ENCODE results near the gene ZNF831.

The ZNF831 gene

GRCh38 chr20:59194023-59194935, 30.7 kb downstream of the ZNF831 start:
- no peaks in the 10 kb centered on the region for H3K36me3 ChIP-seq (ENCODE audit: control insufficient read depth, insufficient read depth, low read length)
- no peaks in the 10 kb centered on the region for H3K9me3 ChIP-seq (ENCODE audit: control insufficient read depth, low read length)
- no peak overlapping the region for H3K4me3 ChIP-seq (ENCODE audit: low read length)
- H3K4me1 ChIP-seq (ENCODE audit: control insufficient read depth, insufficient read depth, low read length) = no peaks in the 10 kb centered on the region
- H3K27me3 ChIP-seq (ENCODE audit: control insufficient read depth, insufficient read depth, low read length) = no peaks in the 10 kb centered on the region
- H3K9ac ChIP-seq (ENCODE audit: low read length) = no peak overlapping the region

- no peaks in the 10 kb centered on the region for H3K4me1 ChIP-seq (ENCODE audit: control insufficient read depth, insufficient read depth, low read length)
- H3K9me3 ChIP-seq (ENCODE audit: control insufficient read depth, low read length) = no peaks in the 10 kb centered on the region
- H3K9ac ChIP-seq (ENCODE audit: low read length) = no peak overlapping the region
- no peaks in the 10 kb centered on the region for H3K36me3 ChIP-seq (ENCODE audit: control insufficient read depth, insufficient read depth, low read length)
- H3K27me3 ChIP-seq (ENCODE audit: control insufficient read depth, insufficient read depth, low read length) = no peaks in the 10 kb centered on the region
- no peak overlapping the region for H3K4me3 ChIP-seq (ENCODE audit: low read length)
Measured at GRCh38 chr20:59195316-59195993, 31.8 kb downstream of the ZNF831 start.

DNA sequence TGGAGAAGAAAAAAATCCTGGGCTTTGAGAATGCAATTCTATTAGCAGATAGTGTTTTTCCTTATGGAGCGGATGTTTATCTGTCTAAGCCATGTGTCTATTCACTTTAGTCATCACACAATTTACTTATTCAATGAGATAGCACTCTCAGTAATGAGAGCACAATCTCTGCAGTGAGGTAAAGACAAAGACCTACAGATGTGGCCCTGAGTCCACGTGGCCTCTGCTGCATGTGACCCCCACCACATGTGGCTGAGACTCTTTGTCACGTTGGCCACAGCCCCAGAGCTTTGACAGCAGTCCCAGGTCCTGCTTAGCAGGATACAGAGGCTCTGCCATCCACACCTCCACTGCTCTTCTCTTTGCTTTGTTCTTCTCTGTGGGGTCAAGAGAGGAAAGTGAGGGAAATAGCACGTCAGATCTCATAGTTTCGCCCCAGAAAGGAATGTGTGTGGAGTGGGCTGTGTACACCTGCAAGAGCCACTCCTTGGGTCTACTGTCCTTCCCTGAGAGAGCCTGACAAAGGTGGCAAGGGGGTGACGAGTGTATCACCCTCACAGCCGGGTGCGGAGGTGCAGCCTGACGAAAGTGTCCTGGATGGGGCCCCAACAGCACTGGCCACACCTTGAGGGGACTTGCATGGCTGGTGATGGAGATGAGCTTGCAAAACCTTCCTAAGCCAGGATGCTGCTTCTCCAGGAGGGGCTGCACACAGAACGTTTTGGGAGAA, 40.7 kb downstream of the ZNF831 start:
- no peaks in the 10 kb centered on the region for H3K4me1 ChIP-seq (ENCODE audit: control insufficient read depth, insufficient read depth, low read length)
- no peaks in the 10 kb centered on the region for H3K36me3 ChIP-seq (ENCODE audit: control insufficient read depth, insufficient read depth, low read length)
- no peaks in the 10 kb centered on the region for H3K27me3 ChIP-seq (ENCODE audit: control insufficient read depth, insufficient read depth, low read length)
- H3K4me3 ChIP-seq (ENCODE audit: low read length) = no peak overlapping the region
- no peaks in the 10 kb centered on the region for H3K9me3 ChIP-seq (ENCODE audit: control insufficient read depth, low read length)
- no peak overlapping the region for H3K9ac ChIP-seq (ENCODE audit: low read length)

GRCh38 chr20:59205044-59205443, 41.4 kb downstream of the ZNF831 start:
- no peaks in the 10 kb centered on the region for H3K27me3 ChIP-seq (ENCODE audit: control insufficient read depth, insufficient read depth, low read length)

DNA sequence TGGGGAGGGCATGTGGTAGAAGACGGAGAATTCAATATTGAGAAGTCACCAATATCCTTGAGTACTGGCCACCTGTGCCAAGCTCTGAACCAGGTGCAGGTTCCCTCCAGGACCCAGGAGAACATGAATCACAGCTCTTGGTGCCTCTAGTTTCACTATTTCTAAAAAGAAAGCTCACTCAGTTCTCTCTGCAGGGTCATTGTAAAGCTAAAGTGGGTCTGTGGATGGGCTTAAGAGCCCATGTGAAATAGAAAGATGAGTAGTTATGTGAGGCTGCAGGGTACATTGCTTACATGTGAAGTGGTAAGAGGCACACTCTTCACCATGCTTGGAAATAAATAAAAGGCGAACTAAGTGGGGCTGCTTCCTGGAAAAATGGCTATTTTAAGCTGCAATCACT, 43.6 kb downstream of the ZNF831 start:
- Histone ChIP-seq H3K27me3 (ENCODE audit: control insufficient read depth, insufficient read depth, low read length) (no peaks in the 10 kb centered on the region), H3K4me1 (ENCODE audit: control insufficient read depth, insufficient read depth, low read length) (no peaks in the 10 kb centered on the region)

More at GRCh38 chr20:59205044-59205443, 41.4 kb downstream of the ZNF831 start:
- no peak overlapping the region for H3K4me3 ChIP-seq (ENCODE audit: low read length)
- H3K36me3 ChIP-seq (ENCODE audit: control insufficient read depth, insufficient read depth, low read length) = no peaks in the 10 kb centered on the region
- H3K9ac ChIP-seq (ENCODE audit: low read length) = no peak overlapping the region
- H3K9me3 ChIP-seq (ENCODE audit: control insufficient read depth, low read length) = no peaks in the 10 kb centered on the region
- no peaks in the 10 kb centered on the region for H3K4me1 ChIP-seq (ENCODE audit: control insufficient read depth, insufficient read depth, low read length)

DNA sequence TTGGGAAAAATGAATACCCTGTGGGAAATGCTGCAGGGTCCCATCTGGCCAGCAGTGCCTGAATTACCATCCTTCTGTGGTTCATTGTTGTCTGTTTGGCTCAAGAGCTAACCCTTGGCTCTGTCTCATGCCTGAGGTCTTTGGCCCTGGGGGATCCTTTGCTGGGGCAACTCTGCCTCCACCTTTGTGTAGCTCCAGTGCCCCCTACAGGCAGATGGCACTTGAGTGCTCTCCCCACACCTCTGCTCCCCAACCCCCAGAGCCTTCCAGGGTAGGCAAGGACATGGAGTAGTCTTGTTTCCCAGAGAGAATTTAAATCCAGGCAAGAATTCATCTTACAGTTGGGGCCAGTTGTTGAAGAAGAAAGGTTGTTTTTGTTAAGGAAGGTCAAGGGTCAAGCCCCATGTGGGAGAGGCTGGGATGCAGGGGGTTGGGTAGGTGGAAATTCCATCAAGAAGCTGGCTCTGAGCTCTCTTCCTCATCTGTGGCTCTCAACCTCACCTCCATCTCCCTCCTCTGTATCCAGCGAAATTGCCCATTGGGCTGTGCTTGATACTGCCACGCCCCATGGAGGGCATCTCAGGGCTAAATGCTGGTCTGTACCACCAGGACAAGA, 44.2 kb downstream of the ZNF831 start:
- Histone ChIP-seq H3K9ac (ENCODE audit: low read length) (no peak overlapping the region), H3K4me1 (ENCODE audit: control insufficient read depth, insufficient read depth, low read length) (no peaks in the 10 kb centered on the region), H3K27me3 (ENCODE audit: control insufficient read depth, insufficient read depth, low read length) (no peaks in the 10 kb centered on the region), H3K36me3 (ENCODE audit: control insufficient read depth, insufficient read depth, low read length) (no peaks in the 10 kb centered on the region), H3K9me3 (ENCODE audit: control insufficient read depth, low read length) (no peaks in the 10 kb centered on the region), H3K4me3 (ENCODE audit: low read length) (no peak overlapping the region)

More for the DNA sequence above, 43.6 kb downstream of the ZNF831 start:
- H3K9ac ChIP-seq (ENCODE audit: low read length) = no peak overlapping the region
- no peak overlapping the region for H3K4me3 ChIP-seq (ENCODE audit: low read length)
- no peaks in the 10 kb centered on the region for H3K36me3 ChIP-seq (ENCODE audit: control insufficient read depth, insufficient read depth, low read length)
- H3K9me3 ChIP-seq (ENCODE audit: control insufficient read depth, low read length) = no peaks in the 10 kb centered on the region

DNA sequence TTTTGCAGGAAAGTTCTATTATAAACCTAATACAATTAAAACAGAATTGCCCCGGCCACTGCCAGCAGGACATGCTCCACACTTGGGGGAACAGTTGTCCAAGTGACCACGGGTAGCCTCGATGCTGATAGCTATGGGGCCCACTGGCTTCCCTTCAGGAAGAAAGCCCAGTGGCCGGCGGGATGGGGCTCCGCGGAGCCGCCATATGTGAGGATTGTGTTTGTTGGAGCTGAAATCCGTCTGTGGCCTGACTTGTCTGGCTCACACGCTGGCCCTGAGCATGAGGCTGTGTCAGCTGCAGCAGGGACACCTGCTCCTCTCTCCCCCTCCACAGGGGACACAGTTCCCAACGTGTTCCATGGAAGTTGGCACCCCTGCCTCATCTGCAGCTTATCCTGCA, 46.6 kb downstream of the ZNF831 start:
- Histone ChIP-seq H3K36me3 (ENCODE audit: control insufficient read depth, insufficient read depth, low read length) (no peaks in the 10 kb centered on the region), H3K9me3 (ENCODE audit: control insufficient read depth, low read length) (no peaks in the 10 kb centered on the region), H3K9ac (ENCODE audit: low read length) (no peak overlapping the region), H3K27me3 (ENCODE audit: control insufficient read depth, insufficient read depth, low read length) (no peaks in the 10 kb centered on the region), H3K4me1 (ENCODE audit: control insufficient read depth, insufficient read depth, low read length) (no peaks in the 10 kb centered on the region), H3K4me3 (ENCODE audit: low read length) (no peak overlapping the region)

DNA sequence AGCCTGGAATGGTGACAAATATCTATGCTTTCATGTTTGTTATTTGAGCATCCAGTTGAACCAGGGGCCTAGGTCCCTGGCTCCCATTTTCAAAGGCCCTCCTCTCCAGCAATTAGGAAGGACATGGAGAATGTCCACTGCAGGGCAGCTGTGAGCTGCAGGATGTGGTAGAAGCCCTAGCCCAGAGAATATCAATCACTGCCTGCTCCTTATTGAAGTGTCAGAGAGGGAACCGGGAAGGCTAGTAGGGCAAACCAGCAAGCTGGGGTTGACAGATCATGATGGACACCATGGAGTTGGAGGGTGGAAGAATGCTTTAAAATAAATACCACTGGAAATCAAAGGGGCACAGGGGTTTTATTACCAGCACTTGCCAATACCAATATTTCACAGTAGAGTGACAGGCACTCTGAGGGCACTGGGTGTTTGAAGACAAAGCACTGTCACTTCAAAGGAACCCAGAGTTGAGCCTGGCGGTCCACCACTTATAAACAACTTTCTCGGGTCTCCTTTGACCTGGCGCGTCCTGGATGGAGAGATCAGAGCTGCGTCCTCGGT, 47.7 kb downstream of the ZNF831 start:
- Histone ChIP-seq H3K4me3 (ENCODE audit: low read length) (no peak overlapping the region), H3K9ac (ENCODE audit: low read length) (no peak overlapping the region), H3K27me3 (ENCODE audit: control insufficient read depth, insufficient read depth, low read length) (no peaks in the 10 kb centered on the region), H3K9me3 (ENCODE audit: control insufficient read depth, low read length) (no peaks in the 10 kb centered on the region), H3K36me3 (ENCODE audit: control insufficient read depth, insufficient read depth, low read length) (no peaks in the 10 kb centered on the region), H3K4me1 (ENCODE audit: control insufficient read depth, insufficient read depth, low read length) (no peaks in the 10 kb centered on the region)

DNA sequence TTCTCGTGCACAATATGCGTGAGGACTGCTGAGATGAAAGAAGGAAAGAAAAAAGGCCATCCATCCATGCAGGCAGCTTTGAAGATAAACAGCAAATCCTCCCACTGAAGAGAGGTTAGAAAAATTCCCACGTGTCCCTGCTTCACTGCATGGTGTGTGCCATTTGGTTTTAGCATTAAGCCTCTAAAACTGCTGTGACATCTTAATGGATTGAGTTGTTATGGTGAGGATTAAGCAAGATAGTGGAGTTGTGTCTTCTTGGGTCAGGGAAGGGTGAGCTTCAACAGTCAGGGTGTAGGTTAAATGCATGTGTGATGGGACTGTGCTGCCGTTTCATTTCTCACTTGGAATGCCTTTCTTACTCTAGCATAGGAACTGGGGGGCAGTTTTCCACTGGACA, 50.5 kb downstream of the ZNF831 start:
- Histone ChIP-seq H3K9ac (ENCODE audit: low read length) (no peak overlapping the region), H3K4me3 (ENCODE audit: low read length) (no peak overlapping the region), H3K4me1 (ENCODE audit: control insufficient read depth, insufficient read depth, low read length) (no peaks in the 10 kb centered on the region), H3K9me3 (ENCODE audit: control insufficient read depth, low read length) (no peaks in the 10 kb centered on the region), H3K36me3 (ENCODE audit: control insufficient read depth, insufficient read depth, low read length) (no peaks in the 10 kb centered on the region), H3K27me3 (ENCODE audit: control insufficient read depth, insufficient read depth, low read length) (no peaks in the 10 kb centered on the region)

- Histone ChIP-seq H3K9me3 (ENCODE audit: control insufficient read depth, low read length) (no peaks in the 10 kb centered on the region), H3K9ac (ENCODE audit: low read length) (no peak overlapping the region), H3K4me3 (ENCODE audit: low read length) (no peak overlapping the region)
Measured at GRCh38 chr20:59214606-59215547, 51.3 kb downstream of the ZNF831 start.

DNA sequence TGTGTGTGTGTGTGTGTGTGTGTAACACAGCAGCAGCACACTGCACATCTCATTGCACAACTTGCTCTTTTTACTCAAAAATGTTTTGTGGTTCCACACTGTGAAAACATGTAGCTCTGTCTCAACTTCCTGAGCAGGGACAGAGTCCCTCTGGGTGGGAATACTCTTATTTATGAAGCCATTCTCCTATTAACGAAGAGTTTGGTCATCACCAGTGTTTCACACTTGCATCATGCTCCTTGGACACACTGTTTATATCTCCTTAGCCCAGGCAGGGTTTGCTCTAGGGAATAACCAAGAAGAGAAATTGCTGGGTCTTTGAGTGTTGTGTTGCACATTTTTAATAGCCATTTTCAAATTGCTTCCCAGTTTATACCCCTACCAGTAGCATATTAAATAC, 53.6 kb downstream of the ZNF831 start:
- no peak overlapping the region for H3K9ac ChIP-seq (ENCODE audit: low read length)
- no peaks in the 10 kb centered on the region for H3K36me3 ChIP-seq (ENCODE audit: control insufficient read depth, insufficient read depth, low read length)
- no peaks in the 10 kb centered on the region for H3K9me3 ChIP-seq (ENCODE audit: control insufficient read depth, low read length)
- H3K27me3 ChIP-seq (ENCODE audit: control insufficient read depth, insufficient read depth, low read length) = peaks cover 8% of the 10 kb centered on the region
- H3K4me1 ChIP-seq (ENCODE audit: control insufficient read depth, insufficient read depth, low read length) = no peaks in the 10 kb centered on the region
- no peak overlapping the region for H3K4me3 ChIP-seq (ENCODE audit: low read length)

More at GRCh38 chr20:59214606-59215547, 51.3 kb downstream of the ZNF831 start:
- H3K27me3 ChIP-seq (ENCODE audit: control insufficient read depth, insufficient read depth, low read length) = no peaks in the 10 kb centered on the region
- no peaks in the 10 kb centered on the region for H3K36me3 ChIP-seq (ENCODE audit: control insufficient read depth, insufficient read depth, low read length)
- no peaks in the 10 kb centered on the region for H3K4me1 ChIP-seq (ENCODE audit: control insufficient read depth, insufficient read depth, low read length)
